HCT116 (cell line): ENCODE measurements around the gene TECPR1.

ENCODE experiments used
- ATF3 ChIP-seq: IDR thresholded peaks from 2 replicates; pipeline ENCODE4 v1.6.1; 2012
- EZH2 ChIP-seq: fragments of 200-600 bp; sonication (generic); IDR thresholded peaks from 2 replicates; pipeline ENCODE4 v1.6.1; 2017; ENCODE audit warnings: antibody characterized with exemption, mixed run types
- EZH2phosphoT487 ChIP-seq: fragments of 200-600 bp; IDR thresholded peaks from 2 replicates; pipeline ENCODE4 v1.6.1; 2018; ENCODE audit warnings: antibody characterized with exemption, borderline replicate concordance
- MAX ChIP-seq: IDR thresholded peaks from 2 replicates; pipeline ENCODE4 v1.6.1; 2012
- ZNF274 ChIP-seq: fragments of 200-500 bp; sonication (Bioruptor generic); IDR thresholded peaks from 2 replicates; pipeline ENCODE4 v1.6.1; 2014; ENCODE audit warnings: mild to moderate bottlenecking, low read depth, low read length, inconsistent platforms
- TF ChIP-seq, protein P1 (sequence below), 3 experiments: fragments of 200-600 bp in 1 of 3; sonication (generic) in 1 of 3; IDR thresholded peaks in 2 of 3; conservative IDR thresholded peaks in 1 of 3; 2 replicates each; pipeline ENCODE4 v1.5.1; 2012 to 2017; ENCODE audit warnings: low read depth in 2 of 3, low read length in 2 of 3, antibody characterized with exemption in 1 of 3, borderline replicate concordance in 1 of 3, control low read depth in 1 of 3, mild to moderate bottlenecking in 1 of 3, mixed read lengths in 1 of 3, mixed run types in 1 of 3, moderate library complexity in 1 of 3; ENCODE audit not compliant: insufficient read depth in 1 of 3

GRCh38 chr7:98175260-98175940 lies 76.6 kb downstream of the TECPR1 start:
- TF ChIP-seq, protein P1, sequence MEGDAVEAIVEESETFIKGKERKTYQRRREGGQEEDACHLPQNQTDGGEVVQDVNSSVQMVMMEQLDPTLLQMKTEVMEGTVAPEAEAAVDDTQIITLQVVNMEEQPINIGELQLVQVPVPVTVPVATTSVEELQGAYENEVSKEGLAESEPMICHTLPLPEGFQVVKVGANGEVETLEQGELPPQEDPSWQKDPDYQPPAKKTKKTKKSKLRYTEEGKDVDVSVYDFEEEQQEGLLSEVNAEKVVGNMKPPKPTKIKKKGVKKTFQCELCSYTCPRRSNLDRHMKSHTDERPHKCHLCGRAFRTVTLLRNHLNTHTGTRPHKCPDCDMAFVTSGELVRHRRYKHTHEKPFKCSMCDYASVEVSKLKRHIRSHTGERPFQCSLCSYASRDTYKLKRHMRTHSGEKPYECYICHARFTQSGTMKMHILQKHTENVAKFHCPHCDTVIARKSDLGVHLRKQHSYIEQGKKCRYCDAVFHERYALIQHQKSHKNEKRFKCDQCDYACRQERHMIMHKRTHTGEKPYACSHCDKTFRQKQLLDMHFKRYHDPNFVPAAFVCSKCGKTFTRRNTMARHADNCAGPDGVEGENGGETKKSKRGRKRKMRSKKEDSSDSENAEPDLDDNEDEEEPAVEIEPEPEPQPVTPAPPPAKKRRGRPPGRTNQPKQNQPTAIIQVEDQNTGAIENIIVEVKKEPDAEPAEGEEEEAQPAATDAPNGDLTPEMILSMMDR (IDR thresholded peaks at IDR 0.05 in 2 of 3, conservative IDR thresholded peaks at IDR 0.05 in 1 of 3; ENCODE audit: borderline replicate concordance in 1 of 3, insufficient read depth in 1 of 3, low read depth in 2 of 3, low read length in 2 of 3) = no peak
- TF ChIP-seq ZNF274 (no peak), EZH2 (no peak), EZH2phosphoT487 (no peak), MAX (no peak), ATF3 (no peak)
